HG03045 (cell line): ENCODE results near the gene KCNAB2.

Experiments
- ATAC-seq: cut with Tn5 transposase; IDR thresholded peaks from one replicate; pipeline ENCODE4 v1.9.1; 2021; ENCODE audit warnings: mild to moderate bottlenecking, moderate library complexity; ENCODE audit not compliant: unreplicated experiment

The KCNAB2 gene

DNA sequence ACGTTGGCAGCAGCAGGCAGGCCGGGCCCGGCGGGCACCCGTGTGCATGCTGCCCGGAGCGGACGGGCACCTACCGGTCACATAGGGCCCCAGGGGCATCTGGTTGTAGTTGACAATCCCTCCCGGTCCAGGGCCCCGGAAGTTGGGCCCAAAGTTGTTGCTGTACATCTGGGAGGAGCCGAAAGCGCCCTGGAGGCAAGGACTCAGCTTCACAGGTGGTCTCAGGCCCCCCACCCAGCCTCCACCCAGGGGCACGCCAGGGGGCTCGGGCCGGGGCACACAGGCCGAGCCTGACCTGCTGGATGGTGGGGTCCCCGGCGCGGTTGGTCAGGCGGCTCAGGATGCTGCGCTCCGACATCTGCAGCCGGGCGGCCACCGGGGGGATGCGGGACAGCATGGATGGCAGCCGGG lies 60.6 kb downstream of the KCNAB2 start:
- no peak for ATAC-seq

DNA sequence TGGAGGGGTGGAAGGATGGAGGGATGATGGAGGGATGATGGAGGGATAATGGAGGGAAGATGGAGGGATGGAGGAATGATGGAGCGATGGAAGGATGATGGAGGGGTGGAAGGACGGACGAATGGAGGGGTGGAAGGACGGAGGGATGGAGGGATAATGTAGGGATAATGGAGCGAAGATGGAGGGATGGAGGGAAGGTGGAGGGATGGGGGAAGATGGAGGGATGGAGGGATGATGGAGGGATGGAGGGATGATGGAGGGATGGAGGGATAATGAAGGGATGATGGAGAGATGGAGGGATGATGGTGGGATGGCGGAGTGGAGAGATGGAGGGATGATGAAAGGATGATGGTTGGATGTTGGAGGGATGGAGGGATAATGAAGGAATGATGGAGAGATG lies 61.3 kb downstream of the KCNAB2 start:
- no peak for ATAC-seq

DNA sequence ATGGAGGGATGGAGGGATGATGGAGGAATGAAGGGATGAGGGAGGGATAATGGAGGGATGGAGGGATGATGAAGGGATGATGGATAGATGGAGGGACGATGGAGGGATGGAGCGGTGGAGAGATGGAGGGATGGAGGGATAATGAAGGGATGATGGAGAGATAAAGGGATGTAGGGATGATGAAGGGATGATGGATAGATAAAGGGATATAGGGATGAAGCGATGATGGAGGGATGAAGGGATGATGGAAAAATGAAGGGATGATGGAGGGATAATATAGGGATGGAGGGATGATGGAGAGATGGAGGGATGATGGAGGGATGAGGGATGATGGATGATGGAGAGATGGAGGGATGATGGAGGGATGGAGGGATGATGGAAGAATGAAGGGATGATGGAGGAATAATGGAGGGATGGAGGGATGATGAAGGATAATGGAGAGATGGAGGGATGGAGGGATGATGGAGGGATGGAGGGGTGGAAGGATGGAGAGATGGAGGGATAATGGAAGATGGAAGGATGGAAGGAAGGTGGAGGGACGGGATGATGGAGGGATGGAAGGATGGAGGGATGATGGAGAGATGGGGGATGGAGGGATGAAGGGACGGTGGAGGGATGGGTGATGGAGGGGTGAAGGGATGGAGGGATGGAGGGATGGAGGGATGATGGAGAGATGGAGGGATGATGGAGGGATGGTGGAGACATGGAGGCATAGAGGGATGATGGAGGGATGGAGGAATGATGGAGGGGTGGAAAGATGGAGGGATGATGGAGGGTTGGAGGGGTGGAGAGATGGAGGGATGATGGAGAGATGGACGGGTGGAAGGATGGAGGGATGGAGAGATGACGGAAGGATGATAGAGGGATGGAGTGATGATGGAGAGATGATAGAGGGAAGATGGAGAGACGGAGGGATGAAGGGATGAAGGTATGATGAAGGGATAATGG lies 62.0 kb downstream of the KCNAB2 start:
- ATAC-seq, result no peak

DNA sequence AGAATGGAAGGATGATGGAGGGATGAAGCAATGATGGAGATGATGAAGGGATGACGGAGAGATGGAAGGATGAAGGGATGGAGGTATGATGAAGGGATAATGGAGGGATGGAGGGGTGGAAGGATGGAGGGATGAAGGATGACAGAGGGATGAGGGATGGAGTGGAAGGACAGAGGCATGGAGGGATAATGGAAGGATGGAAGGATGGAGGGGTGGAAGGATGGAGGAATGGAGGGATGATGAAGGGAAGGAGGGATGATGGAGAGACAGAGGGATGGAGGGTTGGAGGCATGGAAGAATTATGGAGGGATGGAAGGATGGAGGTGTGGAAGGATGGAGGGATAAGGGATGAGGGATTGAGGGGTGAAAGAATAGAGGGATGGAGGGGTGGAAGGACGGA lies 62.8 kb downstream of the KCNAB2 start:
- no peak for ATAC-seq

DNA sequence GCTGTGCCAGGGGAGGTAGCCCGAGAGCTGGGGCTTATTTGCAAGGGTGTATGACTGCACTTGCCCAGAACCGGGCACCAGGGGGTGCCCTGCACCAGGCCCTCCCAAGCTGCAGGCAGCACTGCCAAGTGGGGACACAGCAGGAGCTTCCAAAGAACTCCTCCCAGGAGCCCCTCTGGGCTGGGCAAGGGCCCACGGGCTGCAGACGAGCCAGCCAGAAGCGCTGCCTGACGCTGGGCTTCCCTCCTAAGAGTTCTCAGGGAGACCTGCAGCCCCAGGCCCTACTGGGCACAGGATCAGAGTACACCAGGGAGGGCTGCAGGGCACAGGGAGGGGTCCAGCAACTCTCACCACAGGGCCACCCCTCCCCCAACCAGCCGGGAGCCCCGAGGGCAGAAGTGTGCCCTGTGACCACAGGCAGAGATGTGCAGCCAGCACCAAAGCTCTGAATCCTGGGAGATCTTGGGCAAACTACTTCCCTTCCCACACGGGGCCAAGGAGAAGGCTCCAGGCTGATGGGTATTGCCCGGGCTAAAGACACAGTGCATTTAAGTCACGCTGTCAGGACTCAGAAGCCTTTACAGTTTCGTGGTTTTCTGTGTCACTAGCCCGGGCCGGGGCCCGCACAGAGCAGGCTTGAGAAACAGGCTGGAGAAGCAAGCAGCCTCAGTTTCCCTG lies 63.4 kb downstream of the KCNAB2 start:
- ATAC-seq, result no peak

DNA sequence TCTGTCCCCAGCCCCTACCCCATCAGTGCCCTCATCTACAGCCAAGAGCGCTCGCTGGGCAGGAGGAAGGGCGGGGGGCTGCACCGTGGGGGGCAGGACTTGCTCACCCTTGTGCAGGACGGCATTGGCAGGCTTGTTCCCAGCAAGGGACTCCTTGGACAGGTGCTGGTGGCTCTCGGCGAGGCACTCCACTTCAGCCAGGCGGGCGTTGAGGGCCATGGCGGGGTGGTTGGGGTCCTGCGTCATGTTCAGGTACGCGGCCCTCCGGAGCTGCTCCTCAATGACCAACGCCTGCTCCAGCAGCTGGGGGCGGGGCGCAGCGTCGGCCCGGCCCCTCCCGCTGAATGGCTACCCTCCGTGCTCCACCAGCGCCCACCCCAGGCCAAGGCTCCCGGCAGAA lies 64.0 kb downstream of the KCNAB2 start:
- no peak for ATAC-seq

DNA sequence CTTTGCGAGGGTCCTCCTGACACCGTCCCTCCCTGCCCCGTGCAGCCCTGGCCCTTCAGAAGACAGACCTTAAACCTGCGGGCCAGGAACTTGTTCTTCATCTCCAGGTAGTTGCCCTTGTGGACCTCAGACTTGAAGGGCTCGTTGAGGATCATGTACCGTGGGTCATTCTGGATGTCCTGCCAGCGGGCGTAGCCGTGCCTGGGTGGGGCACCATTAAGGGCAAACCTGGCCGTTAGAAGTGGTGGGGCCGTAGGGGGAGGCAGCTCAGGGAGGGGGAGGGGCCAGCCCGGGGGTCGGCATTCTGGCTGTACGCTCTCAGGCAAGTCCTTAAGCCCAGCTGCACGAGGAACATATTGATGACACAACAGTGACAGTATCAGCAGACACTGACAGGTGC lies 64.6 kb downstream of the KCNAB2 start:
- no peak for ATAC-seq

DNA sequence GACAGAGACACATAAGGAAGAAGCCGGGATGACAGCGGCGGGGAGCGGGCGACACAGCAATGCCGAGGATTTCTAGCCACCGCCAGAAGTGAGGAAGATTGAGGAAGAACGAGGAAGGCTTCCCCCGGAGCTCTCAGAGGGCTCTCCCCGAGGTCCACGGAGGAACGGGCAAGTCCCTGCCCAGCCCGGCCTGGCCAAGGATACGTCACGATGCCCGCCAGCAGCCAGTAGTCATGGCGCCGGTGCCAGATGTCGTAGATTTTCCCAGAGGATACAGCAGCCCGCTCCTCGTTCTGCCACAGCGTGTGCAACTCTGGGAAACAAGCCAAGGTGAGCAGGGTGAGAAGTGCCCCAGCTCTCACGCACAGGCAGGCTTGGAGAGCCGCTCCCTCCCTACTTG lies 65.9 kb downstream of the KCNAB2 start:
- ATAC-seq, result no peak

DNA sequence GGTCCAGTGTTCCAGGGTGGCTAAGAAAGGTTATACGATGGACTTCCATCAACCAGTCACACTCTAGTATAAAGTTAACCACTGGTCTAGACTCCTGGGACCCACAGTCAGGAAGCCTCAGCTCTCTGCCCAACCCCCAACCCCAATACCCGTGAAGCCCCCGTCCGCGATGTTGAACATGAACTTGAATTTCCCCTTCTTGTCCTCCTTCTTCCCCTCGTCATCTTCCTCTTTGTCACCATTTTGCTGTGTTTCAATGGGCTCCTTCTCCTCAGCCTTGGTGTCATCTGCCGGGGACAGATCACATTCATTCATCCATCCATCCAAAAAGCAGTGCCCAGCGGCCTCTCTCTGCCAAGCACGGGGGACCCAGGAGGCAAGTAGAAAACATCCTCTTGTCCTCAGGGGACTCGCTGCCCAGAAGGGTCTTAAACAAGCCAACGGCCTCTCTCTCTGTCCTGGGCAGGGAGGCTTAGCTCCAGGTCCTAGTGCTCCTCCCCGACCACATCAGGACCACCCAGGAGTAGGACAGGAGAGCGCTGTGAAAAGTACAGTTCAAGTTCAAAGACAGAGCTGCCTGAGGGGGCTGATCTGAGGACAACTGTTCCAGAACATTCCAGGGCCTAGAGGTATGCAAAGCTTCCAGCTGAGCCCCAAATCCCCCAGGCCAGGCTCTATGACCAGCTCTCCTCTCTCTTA lies 66.5 kb downstream of the KCNAB2 start:
- no peak for ATAC-seq

DNA sequence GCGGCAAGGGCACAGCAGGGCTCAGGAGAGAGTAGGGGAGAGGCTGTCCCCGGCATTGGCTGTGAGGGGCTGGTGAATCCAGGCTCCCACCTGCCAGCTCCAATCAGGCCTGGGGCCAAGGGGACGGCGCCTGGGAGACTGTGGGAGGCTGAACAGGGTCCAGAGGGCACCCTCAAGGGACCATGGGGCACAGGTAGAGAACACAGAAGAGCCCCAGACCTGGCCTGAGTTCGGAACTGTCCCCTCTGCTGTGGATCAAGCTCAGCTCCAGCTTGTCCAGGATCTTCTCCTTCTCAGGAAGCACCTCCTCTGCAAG lies 67.0 kb downstream of the KCNAB2 start:
- ATAC-seq, result no peak

DNA sequence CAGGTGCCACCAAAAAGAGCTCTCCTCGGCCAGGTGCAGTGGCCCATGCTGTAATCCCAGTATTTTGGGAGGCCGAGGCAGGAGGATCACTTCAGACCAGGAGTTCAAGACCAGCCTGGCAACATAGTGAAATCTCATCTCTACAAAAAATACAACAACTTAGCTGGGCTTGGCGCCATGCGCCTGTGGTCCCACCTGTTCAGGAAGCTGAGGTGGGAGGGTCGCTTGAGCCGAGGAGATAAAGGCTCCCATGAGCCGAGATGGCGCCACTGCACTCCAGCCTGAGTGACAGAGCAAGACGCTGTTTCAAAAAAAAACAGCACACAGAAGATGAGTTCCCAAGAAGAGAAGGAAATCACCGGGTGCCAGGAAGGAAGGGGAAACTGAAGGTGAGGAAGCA lies 67.4 kb downstream of the KCNAB2 start:
- no peak for ATAC-seq

DNA sequence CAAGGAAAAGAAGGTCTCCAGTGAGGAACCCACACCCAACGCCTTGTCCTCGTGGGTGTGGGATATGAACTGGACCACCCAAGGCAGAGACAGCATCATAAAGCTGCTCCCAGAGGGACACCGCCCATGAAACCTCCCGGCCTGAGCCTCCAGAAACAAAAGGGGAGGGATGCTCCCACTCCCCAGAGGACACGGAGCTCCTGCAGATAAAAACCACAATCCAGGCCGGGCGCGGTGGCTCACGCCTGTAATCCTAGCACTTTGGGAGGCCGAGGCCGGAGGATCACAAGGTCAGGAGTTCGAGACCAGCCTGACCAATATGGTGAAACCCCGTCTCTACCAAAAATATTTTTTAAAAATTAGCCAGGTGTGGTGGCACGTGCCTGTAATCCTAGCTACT lies 68.1 kb downstream of the KCNAB2 start:
- ATAC-seq, result no peak

DNA sequence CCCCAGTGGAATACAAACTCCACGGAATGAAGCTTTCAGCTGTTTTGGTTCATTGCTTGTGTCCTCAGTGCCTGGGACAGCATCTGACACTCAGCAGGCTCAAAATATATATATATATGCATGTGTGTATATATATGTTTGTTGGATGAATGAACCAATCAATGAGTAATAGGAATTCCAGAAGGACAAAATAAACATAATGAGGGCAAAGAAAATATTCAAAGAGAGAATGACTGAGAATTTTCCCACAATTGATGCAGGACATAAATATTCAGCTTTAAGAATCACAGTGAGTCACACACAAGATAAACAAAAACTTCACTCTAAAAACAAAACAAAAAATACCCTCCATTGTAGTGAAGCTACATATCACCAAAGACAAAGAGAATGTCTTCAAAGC lies 70.4 kb downstream of the KCNAB2 start:
- ATAC-seq, result no peak

DNA sequence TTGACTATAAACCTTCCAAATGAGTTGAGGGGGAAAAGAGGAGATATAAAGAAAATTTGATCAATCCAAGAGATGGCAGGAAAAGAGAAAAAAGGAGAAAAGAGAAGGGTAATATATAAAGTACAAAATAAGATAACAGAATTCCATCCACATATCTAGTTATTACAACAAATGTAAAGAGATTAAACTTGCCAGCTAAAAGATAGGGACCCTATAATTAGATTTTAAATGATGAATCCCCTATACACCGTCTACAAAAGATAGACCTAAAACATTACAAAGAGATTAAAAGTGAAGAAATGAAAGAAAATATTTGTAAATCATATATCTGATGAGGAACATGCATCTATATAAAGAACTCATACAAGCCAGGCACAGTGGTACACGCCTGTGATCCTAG lies 71.4 kb downstream of the KCNAB2 start:
- ATAC-seq, result no peak

DNA sequence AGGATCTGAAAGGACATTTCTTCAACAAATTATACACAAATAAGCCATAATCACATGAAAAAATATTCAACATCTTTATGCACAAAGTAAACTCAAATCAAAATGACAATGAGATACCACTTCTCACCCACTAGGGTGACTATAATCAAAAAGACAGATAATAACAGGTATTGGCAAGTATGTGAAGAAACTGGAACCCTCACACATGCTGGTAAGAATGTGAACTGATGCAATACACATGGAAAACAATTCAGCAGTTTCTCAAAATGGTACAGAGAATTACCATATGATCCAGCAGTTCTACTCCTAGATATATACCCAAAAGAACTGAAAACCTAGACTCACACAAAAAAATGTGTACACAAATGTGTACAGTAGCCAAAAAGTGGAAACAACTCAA lies 71.9 kb downstream of the KCNAB2 start:
- no peak for ATAC-seq

DNA sequence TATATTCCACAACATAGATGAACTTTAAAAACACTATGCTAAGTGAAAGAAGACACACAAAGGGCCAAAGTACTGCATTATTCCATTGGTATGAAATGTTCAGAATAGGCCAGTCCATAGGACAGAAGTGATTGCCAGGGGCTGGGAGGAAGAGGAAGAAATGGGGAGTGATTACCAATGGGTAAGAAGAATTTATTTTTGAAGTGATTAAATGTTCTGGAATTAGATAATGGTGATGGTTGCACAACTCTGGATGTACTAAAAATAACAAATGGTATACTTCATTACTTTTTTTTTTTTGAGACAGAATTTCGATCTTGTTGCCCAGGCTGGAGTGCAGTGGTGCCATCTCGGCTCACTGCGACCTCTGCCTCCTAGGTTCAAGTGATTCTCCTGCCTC lies 72.7 kb downstream of the KCNAB2 start:
- no peak for ATAC-seq

DNA sequence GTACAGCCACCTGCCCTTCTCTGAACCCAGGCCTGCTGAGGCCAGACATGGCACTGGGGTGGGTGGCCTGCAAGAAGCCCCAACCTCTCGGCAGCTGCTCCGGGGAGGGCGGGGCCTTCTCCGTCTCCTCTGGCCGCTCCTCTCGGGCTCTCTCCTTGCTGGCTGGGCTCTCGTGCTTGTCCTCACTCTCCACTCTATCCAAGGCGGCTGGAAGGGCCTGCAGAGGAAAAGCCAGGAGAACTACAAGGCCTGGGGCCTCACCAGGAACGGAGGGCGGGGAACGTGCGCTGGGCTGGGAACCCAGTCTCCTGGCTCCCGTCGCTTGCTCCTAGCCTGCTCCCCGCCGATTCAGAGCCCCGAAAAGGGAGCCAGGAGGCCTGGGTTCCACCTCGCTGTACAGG lies 75.3 kb downstream of the KCNAB2 start:
- ATAC-seq, result no peak

DNA sequence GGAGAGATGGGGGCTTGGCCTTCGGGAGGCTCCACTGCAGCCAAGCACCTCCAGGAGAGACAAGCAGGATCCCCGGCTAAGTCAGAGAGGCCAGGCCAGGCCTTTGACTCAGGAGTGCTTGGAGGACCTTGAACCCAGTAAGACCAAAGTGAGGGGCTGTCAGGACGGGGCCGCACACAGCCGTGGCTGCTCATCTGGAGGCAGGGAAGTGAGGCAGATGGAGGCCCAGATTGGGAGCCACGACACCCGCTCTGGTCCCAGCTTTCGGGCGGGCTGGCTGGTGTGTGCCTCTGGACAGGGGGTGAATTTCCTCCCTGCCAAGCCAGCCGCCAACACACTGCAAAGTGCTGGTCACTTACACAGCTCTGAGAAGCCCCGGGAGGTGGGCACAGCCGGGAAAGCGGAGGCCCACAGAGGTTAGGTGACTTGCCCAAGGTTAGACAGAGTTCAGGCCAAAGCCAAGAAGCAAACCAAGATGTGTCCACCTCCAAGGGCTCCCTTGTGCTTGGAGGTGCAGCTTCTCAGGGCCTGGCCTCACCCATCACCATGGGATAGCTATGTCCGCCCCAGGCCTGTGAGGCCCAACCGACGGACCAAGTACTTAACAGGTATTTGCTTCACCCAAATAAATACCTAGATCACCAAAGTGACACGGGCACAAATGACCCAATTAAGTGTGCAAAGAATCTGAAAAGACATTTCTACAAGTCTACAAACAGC lies 76.1 kb downstream of the KCNAB2 start:
- no peak for ATAC-seq

DNA sequence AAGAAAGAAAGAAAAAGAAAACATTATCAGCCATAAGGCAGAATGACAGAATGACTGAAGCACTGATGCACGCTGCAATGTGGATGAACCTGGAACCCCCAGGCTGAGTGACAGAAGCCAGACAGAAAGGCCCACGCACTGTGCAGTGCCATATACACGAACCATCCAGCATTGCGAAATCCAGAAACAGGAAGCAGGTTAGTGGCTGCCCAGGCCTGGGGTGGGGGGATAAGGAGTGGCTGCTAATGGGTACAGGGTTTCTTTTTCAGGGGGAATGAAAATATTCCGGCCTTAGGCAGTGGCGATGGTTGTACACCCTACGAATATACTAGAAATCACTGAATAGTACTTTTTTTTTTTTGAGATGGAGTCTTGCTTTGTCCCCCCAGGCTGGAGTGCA lies 77.4 kb downstream of the KCNAB2 start:
- no peak for ATAC-seq

DNA sequence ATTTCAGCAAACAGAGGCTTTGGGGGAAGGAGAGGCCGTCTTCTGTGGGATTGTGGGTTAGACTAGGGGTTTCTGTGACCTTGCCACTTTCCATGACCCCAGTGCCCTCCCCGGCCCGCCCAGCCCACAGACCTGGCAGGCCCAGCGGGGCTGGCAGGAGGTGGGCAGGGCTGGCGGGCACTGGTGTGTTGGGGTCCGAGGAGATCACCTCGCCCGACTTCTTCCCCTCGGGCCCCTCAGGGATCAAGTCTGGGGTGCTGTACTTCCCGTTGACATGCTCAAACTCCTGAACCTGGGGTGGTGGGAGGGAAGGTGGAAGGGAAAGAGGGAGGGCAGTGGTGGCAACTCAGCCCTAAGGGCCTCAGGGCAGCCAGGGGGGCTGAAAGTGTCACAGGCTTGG lies 78.1 kb downstream of the KCNAB2 start:
- no peak for ATAC-seq

DNA sequence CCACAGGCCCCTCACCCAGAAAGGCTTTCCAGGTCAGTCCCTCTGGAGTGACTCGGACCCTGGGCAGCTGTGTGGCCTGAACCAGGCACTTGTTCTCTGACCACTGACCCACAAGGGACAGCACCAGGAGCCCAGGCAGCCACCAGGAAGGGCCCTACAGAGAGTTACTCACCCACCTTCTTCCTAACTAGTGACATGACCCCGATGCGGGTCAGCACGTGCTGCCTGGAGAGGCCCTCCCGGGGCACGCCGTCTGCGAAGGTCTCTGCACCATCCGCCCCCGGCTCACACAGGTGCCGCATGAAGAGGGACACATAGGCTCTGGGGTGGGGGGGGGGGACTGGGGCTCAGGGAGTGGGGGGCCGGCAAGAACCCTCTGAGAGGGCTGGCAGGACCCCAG lies 78.7 kb downstream of the KCNAB2 start:
- no peak for ATAC-seq
